GM21786 (cell line): ENCODE data around the gene COX8A.

ENCODE experiments used
- ATAC-seq: cut with Tn5 transposase; IDR thresholded peaks from one replicate; pipeline ENCODE4 v1.9.1; 2021; ENCODE audit not compliant: unreplicated experiment

The COX8A gene

DNA sequence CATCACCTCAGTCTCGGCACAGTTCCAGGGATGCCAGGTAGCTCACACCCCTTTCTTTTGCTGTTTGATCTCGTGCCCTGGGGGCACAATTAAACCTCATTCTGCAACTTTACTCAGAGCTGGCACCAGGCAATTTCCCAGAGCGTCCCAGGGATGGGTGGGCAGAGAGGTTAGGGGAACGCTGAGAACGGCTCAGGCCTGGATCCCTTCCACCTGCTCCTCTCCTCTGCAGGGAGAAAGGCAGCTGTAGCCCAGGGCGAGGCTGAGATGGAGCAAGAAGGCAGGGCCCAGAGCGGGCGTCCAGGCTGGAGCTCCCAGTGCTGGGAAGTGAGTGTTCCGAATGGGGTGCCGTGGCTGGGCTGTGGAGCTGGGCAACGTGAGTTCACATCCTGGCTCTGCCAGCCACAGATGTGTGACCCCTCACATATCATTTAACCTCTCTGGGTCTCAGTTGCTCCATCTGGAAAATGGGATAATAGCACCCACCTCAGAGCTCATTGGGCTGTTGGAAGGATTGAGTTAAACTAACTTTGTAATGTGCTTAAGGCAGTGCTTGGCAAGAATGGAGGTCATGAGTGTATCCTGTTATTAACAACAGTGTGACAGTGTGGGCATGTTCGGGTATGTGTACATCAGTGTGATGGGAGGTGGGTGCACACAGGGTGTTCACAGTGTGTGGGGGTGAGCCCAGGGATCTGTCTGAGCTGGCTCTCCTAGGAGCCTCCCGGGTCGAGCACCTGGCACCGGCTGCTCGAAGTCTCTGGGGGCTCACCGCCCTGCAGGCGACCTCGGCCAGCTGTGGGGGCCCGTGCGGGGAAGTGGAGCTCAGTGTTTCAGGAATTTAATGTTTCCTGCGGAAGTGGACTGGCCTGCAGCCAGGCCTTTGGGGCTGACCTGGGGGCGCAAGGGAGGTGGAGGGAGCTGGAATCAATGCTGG, 27.3 kb downstream of the COX8A start:
- no peak for ATAC-seq

DNA sequence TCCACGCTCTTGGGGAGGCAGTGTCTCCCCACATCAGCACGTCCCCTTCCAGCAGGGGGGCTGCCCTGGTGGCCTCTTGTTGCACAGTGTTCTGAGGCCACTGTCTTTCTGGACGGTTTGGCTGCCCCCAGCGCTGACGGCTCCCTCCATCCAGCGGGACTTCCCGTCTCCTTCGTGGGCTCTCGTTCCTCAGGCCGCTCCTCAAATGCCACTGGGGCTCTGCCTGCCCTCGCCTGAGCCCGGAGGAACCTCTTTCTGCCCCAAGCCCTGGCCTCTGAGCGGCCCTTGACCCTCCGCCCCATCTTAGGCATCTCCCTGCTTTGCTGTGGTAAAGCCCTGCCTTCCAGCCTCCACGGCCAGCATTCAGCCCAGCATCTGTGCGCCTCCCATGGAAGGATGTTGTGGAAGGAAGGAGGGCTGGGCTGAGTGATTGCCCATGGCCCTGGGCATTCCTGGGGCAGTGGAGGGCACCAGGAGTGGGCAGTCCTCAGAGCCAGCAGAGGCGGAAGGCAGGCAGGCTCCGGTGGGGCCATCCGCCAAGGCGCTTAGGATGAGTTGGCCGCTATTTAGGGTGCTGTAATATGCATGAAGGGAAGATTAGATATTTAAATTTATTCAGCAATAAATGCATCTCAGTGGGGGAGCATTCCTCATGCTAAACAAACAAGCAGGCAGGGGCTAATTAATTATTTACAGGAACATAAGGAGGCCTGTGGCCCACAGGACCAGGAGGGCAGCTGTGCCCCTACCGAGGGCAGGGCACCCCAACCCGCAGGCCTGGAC, 29.6 kb downstream of the COX8A start:
- ATAC-seq: no peak

DNA sequence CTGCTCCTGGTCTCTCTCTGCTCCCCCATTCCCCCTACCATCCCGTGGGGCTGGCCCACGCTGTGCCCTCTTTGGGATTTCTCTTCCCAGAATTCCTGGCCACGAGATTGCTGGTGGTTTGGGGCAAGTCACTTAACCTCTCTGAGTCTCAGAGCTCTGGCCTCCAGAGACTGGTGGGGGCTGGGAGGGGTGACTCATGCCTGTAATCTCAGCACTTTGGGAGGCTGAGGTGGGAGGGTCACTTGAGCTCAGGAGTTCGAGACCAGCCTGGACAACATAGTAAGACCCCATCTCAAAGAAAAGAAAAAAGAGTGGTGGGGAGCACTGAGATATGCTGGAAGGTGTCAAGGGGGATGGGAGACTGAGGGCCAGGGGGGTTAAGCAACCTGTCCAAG, 30.2 kb downstream of the COX8A start:
- ATAC-seq: no peak

DNA sequence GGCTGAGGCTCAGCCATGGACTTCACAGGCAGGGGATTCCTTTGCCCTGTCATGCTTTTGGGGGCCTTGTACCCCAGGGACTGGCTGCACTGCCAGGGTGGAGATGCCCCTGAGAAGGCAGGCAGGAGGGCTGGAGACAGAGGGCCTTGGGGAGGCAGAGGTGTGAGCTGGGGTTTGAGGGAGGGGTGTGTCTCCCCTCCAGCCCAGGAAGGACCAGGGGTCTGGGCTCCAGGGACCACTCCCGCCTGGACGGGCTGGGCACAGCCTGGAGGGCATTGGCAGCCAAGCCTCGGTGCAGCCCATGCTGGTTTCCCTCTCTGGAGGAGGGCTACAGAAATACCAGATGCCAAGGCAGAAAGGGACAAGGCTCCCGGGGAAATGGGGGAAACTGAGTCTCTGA, 31.3 kb downstream of the COX8A start:
- no peak for ATAC-seq

DNA sequence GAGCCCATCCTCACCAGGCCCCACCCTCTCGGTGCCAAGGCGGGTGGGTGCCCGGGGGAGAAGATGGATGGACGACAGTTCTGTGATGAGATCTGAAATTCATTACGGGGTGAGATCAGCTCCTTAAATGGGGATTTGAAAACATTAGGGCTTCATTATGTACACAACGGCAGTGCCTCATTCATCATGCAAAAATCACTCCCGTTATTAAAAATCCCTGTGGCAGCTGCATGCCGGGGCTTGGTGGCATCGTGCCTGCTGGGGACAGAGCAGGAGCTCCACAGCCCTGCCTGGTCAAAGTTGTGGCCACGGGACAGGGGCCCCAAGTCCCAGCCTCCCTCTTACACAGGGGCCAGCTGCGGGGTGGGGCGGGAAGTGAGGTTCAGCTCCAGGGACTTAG, 32.0 kb downstream of the COX8A start:
- ATAC-seq: no peak

DNA sequence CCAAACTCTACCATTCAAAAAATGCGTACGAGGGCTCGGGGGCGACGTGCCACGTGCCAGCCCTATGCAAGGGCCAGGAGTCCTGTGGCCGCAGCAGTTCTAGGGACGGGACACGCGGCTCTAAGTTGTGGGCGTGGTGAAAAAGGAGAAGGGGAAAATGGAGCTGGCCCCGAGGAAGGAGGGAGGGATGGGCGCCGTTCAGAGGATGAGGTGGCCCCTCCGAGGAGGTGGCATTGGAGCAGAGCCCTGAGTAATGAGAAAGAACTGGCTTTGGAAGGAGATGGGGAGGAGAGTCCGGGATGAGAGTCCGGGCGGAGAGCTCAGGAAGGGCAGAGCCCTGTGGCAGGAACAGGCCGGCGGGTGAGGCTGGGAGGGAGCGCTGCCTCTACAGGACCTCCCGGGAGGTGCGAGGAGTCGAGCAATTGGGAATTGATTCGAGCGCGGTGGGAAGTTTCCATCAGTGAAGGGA, 32.8 kb downstream of the COX8A start:
- no peak for ATAC-seq

DNA sequence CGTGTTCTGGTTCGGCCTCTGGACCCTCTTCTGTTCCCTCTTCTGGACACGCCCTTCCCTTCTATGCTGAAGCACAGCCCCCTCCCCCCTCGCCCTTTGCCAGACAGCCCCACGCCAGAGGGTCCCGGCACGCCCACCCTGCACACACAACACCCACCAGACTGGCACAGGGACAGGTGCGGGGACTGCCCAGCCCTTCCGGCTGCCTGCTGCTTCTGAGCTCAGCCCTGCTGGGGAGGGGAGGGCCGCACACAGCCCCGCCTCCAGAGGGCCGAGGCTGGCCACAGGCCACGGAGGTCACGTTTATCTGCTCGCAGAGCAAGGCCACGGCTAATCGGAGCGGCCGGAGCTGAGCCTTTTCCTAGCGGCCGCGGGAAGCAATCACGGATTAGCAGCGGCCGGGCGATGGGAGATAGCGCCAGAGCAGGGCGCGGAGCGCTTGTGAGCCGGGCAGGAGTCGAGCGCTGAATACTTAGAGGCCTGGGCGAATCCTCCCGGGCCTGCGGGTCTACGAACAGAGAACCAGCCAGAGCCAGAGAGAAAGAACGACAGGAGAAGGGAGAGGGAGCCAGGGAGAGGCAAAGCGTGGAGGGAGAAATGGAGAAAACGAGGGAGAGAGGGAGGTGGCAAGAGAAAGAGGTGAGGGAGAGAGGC, 33.3 kb downstream of the COX8A start:
- ATAC-seq: no peak

DNA sequence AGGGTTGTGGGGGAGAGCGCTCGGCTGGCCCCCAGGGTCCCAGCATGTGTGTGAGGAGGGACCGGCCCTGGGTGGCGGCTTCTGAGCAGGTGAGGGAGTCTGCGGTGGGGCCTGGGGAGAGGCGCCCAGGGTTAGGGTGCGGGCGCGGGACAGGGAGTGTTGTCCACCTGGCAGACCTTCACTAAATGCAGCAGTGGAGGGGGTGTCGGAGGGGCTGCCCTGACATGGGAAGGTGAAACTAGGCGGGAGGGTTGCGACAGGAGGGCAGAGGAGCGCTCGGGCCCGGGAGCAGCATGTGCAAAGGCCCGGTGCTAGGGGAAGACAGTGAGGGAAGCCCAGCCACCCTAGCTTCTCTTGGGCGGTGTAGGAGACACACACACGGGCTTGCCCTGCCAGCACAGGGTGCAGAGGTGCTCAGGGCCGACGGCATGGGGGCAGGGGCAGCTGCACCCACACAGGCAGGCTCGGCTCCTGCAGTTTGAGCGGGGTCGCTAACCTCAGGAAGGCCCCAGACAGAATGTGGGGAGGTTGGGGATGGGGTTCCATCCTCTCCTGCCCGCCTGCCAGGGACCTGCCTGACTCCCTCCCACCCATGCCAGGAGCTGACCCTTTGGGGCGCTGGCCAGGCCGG, 34.0 kb downstream of the COX8A start:
- ATAC-seq: no peak

DNA sequence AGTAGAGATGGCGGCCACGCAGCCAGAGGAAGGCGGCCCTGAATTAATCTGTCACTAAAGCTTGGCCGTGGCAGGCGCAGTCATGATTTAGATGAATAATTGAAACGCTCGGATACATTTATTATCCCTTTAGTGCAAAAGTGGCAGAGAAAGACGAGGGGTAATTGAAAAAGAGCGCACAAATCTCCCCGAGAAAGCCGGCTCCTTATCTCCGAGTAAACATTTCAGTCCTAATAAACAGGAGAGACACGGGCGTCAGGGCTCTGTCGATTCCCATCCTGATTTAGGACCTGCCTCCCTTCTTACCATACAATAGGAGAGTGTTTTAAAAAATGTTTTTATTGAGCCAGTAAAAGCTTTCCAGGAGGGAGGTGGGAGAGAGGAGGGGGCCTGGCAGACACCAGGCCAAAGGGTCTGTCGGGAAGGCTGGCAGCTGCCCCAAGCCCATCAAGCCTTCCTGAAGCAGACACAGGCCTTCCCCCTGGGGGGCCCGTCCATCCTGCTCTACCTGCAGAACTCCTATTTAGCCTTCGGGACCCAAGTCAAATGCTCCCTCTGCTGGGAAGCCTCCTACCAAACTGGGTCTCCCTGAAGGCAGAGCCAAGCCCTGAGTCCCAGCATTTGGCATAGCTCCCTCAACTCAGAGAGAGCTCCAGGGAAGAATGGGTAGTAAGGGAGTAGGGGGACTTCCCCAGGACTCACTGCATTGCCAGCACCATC, 34.7 kb downstream of the COX8A start:
- no peak for ATAC-seq

DNA sequence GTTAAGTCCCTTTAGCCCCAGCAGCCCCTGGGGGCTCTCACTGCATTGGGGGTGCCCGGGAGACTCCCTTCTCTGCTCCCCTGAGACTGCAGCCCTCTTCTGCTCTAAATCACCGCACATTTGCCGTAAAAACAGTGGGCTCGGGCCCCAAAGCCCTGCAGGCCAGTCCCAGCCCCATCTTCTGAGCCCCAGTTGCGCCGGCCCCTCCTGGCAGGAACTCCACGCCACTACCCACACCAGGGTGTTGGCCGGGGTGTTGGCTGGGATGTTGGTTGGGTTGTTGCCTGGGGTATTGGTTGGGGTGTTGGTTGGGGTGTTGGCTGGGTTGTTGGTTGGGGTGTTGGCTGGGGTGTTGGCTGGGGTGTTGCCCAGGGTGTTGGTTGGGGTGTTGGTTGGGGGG, 35.3 kb downstream of the COX8A start:
- no peak for ATAC-seq

DNA sequence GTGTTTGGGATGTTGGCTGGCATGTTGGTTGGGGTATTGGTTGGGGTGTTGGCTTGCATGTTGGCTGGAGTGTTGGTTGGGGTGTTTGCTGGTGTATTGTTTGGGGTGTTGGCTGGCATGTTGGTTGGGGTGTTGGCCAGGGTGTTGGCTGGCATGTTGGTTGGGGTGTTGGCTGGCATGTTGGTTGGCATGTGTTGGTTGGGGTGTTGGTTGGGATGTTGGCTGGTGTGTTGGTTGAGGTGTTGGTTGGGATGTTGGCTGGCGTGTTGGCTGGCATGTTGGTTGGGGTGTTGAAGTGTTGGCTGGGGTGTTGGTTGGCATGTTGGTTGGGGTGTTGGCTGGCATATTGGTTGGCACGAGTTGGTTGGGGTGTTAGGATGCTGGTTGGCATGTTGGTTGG, 36.4 kb downstream of the COX8A start:
- ATAC-seq: no peak

DNA sequence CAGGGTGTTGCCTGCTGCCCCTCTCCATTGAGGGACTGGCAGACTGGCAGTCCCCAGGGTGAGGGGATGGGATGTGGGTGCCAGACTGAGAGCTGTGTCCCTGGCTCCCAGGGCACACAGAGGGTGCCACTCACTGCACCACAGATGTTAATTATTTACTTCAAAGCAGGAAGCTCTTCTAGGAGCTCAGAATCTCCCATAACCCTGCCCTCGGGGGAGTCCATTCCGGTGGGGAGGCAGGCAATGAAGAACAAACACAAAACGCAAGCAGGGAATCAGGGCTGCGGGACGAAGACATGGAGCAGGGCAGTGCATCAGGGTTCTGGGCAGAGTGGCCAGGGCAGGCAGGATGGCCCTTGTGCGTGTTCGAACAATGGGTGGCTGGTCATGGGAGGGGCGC, 37.0 kb downstream of the COX8A start:
- no peak for ATAC-seq

DNA sequence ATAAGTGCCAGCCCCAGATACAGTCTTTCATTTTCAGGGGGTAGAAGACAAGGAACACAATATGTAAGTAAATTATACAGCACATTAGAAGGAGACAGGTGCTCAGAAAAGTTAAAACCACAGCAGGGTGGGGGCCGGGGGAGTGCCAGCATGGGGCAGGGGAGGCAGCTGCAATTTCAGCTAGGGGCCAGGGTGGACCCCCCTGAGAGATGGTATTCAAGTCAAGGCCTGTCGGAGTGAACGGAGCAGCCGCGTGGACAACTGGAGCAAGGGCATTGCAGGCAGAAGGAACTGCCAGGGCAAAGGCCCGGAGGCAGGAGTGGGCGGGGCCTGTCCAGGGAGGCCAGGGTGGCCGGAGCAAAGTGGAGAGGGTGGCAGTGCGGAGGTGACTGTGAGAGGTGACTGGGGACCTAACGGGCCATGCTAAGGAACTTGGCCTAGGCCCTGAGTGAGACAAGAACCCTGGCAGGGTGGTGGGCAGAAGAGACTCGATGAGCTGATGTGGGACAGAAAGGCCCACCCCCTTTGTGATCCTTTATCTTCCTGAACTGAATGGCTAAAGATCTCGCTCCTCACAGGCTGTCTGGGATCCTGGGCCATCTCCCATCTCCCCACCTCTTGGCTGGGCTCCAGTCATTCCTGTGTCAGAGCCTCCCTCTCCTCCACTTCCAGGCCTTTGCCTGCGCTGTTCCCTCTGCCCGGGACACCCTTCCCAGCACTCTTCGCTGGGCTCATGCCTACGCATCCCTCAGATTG, 38.9 kb downstream of the COX8A start:
- ATAC-seq: no peak

DNA sequence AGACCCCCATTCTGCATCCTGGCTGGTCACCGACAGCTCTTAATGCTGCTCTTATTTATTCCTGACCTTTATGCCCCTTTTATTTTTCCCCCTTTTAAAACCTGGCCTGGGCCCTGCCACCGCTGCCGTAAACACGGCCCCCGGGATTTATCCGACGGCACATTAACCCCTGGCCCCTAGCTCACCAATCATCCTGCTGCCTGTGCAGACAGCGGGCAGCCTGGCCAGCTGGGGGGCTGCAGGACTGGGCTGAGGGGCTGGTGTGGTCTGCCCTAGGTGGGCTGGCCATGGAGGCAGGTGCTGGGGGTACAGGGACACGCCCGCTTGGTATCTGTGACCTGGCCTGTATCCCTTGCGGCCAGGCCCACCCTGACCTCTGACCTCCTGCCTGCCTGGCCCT, 39.9 kb downstream of the COX8A start:
- no peak for ATAC-seq

DNA sequence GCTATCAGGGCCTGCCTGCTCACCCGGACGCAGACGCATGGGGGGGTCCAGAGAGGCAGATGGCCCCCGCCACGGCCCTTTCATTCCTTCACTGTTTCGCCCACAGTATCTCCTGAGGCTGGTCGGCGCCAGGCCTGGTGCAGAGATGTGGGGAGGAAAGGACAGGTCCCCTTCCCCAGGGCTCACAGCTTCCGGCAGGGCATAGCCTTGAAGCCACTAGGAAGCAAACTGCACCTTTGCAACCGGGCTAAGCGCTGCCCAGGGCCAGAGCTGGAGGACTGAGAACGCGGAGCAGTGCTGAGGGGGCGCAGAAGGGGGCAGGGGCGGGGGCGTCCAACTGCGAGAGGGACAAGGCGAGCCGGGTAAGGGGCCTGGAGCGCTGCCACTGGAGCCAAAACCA, 41.1 kb downstream of the COX8A start:
- no peak for ATAC-seq

DNA sequence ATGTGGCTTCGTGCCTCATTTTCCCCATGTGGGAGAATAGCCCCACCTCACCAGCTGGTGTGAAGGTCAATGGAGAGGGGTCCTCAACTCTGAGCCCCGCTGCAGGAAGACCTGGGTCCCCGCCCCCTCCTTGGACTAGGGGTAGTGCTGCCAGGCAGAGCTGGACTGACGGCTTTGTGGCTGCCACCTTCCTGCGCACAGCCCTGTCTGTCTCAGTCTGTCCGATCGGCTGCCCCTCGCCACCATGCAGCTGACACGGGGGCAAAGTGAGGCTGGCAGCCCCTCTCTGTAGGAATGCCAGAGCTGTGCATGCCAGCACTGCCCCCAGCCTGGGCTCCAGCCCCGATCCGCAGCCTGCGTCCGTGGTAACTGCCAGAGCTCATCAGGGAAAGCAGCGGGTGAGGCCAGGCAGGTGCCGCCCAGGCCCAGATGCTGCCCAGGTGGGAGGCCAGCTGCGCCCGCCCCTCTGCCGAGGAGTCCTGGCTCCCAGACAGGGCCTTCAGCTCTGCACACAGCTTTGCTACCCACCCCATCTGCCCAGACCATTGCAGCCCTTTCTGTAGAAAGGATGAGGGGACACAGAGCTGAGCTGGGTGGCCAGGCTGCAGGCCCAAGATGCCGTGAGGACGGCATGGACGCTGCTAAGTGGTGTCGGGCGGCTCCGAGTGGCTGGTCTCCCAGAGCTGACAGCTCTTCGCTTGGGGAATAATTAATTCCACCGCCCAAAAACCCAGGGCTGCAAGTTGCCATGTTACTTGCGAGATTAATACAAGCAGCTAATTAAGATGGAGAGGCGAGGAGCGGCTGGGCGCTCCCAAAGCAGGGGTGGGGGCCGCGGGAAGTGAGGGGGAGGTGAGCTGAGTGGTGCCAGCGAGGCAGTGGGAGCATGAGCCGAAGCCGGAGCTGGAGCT, 41.8 kb downstream of the COX8A start:
- no peak for ATAC-seq

DNA sequence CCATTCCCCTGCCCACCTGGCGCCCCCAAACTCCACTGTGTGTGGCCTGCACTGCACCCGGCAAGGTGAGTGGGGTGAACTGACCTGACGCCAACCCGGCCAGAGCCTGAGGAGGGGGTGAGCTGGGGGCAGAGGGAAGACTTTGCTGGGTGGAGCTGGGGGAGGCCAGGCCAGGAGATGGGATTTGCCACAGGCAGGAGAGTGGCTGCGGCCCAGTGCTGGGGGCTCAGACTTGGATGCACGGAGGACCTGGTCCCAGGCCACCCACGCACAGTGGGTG, 43.5 kb downstream of the COX8A start:
- ATAC-seq: no peak

DNA sequence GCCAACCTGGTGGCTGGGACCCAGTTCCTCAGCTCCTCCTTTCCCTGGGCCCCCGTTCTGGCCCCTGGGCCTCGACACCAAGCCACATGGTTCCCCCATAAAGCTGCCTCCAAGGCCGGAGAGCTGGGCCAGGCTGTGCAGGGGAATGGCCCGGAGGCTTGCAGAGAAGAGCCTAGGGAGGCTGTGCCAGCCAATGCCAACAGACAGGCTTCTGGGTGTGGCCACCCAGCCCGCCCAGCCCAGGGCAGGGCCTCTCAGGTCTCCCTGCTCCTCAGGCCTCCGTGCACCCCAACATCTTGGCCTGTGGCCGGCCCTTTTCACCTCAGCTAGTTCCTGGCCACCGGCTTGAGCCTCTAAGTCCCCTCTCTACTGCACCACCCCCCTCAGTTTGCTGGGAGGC, 43.9 kb downstream of the COX8A start:
- no peak for ATAC-seq
